ENCODE results near the gene FUT7.

DNA sequence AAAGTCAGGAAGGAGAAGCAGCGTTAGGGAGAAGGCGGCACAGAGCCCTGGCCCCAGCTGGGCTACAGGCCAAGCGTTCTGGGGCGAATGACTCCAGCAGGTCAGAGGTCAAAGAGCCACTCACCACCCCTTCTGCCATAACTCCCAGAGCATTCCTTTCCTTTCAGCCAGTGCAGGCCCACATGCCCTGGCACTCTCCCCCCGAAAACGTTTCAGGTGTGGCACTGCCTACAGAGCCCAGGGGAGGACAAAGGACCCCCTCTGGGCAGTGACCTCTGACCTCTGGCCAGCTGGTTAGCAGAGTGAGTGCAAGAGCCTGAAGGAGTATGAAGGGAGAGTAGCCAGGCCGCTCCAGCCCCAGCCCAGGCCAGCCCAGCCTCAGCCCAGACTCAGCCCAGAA lies 8.7 kb downstream of the FUT7 start:
- TF ChIP-seq, protein P1, sequence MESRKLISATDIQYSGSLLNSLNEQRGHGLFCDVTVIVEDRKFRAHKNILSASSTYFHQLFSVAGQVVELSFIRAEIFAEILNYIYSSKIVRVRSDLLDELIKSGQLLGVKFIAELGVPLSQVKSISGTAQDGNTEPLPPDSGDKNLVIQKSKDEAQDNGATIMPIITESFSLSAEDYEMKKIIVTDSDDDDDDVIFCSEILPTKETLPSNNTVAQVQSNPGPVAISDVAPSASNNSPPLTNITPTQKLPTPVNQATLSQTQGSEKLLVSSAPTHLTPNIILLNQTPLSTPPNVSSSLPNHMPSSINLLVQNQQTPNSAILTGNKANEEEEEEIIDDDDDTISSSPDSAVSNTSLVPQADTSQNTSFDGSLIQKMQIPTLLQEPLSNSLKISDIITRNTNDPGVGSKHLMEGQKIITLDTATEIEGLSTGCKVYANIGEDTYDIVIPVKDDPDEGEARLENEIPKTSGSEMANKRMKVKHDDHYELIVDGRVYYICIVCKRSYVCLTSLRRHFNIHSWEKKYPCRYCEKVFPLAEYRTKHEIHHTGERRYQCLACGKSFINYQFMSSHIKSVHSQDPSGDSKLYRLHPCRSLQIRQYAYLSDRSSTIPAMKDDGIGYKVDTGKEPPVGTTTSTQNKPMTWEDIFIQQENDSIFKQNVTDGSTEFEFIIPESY (CRISPR knock-in tag; IDR thresholded peaks at IDR 0.05) = no peak
- TF ChIP-seq POLR2A (IDR thresholded peaks at IDR 0.05; ENCODE audit: insufficient read depth in 1 of 2, low read depth in 2 of 2, low read length in 2 of 2) (no peak), SOX6 (IDR thresholded peaks at IDR 0.05) (no peak), SOX6 (CRISPR knock-in tag; IDR thresholded peaks at IDR 0.05) (no peak)
- TF ChIP-seq, protein P2, sequence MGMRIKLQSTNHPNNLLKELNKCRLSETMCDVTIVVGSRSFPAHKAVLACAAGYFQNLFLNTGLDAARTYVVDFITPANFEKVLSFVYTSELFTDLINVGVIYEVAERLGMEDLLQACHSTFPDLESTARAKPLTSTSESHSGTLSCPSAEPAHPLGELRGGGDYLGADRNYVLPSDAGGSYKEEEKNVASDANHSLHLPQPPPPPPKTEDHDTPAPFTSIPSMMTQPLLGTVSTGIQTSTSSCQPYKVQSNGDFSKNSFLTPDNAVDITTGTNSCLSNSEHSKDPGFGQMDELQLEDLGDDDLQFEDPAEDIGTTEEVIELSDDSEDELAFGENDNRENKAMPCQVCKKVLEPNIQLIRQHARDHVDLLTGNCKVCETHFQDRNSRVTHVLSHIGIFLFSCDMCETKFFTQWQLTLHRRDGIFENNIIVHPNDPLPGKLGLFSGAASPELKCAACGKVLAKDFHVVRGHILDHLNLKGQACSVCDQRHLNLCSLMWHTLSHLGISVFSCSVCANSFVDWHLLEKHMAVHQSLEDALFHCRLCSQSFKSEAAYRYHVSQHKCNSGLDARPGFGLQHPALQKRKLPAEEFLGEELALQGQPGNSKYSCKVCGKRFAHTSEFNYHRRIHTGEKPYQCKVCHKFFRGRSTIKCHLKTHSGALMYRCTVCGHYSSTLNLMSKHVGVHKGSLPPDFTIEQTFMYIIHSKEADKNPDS (CRISPR knock-in tag; IDR thresholded peaks at IDR 0.05) = no peak
